D721Med (cell line): ENCODE data around the gene DPM3.

Experiments used
- DNase-seq: peaks from one replicate; pipeline ENCODE4 v3.0.0; 2011; ENCODE audit warnings: low spot score; ENCODE audit not compliant: insufficient read length
- FAIRE-seq: peaks from 2 replicates; lab custom pipeline; 2011; peaks lifted over from hg19 to GRCh38; lab: Jason Lieb, UNC
- CTCF ChIP-seq: IDR thresholded peaks from 2 replicates; pipeline ENCODE4 v1.5.1; 2012; ENCODE audit warnings: mild to moderate bottlenecking, control low read depth; ENCODE audit not compliant: insufficient read depth; ENCODE audit errors: missing control alignments

The DPM3 gene

DNA sequence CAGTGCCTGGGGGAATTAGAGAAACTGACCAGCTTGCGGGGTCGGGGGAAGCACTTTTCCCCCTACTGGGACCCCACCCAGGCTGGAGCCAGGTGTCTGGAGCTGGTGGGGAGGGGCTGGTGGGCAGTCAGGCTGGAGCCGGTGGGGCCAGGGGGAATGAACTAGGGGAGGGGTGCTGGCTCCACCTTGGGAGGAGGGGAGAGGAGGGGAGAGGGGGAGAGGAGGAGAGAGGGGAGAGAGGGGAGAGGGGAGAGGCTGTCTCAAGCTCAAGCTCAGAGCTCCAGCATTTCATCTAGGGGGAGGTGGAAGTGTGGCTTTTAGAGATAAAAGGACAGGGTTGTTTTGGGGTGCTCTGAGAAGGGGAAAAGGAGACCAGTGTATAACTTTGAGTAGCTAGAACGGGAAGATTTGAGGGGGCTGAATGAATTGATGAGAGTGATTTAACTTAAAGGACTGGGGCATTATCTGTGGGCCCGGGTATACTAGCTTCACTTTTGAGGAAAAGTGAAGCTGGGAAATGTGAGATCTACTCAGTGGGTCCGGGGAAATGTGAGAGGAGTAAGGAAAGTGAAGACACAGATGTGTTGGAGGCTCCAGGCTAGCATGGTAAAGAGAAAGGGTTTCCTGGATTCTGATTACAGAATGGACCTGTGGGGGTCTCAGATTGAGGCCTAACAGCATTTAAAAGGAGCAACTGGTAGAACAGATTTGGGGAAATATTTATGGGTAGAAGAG lies 9.9 kb downstream of the DPM3 start:
- FAIRE-seq (no peak), DNase-seq (no peak)
- no peak for TF ChIP-seq CTCF

- TF ChIP-seq CTCF = no peak
- DNase-seq (no peak), FAIRE-seq (no peak)
Observed at GRCh38 chr1:155128755-155129473, 11.4 kb downstream of the DPM3 start.

- DNase-seq (no peak), FAIRE-seq (no peak)
- no peak for TF ChIP-seq CTCF
Observed at GRCh38 chr1:155127967-155128754, 12.2 kb downstream of the DPM3 start.

DNA sequence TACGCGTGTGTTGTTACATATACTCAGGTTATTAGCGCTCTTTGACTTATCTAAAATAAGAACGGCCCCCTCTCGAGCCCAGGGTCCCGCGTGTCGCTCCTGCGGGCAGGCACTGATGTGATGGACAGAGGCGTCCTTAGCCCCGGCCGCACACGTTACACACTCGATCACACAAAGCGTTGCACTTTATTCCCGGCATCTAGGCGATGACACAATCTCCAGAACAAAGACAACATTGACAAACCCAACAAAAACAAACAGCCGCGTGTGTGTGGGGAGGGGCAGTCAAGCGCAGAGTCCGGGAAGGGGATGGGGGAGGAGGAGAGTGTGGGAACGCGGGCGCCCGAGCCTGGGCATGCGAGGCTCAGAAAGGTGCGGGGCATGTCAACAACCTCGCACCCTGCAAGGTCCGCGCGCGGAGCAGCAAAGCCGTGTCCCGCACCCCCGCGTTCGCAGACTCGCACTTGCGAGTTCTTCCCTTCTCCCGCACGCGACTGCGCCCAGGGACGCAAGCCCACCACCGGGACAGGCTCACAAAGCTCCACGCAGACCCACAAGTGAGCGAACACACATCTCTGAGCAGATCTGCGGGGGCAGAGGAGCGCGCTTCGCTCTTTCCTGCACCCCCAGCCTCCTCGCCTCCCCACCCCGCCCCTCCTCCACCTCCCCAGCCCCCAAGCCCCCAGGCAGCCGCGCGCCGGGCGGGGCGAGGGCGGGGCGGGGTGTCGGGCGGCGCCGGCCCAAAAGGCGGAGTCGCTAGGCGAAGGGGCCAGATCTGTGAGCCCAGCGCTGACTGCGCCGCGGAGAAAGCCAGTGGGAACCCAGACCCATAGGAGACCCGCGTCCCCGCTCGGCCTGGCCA lies 13.0 kb downstream of the DPM3 start, which contains the start of gene EFNA1:
TSS of gene EFNA1 (plus strand) at position 772 of the 862 bp plus-strand sequence. CDS start 102 bp downstream, outside the sequence.
- TF ChIP-seq CTCF = no peak
- FAIRE-seq = no peak
- no peak for DNase-seq

GRCh38 chr1:155126556-155127104 lies 13.7 kb downstream of the DPM3 start:
- DNase-seq (no peak), FAIRE-seq (no peak)
- no peak for TF ChIP-seq CTCF

GRCh38 chr1:155125946-155126555 lies 14.3 kb downstream of the DPM3 start:
- FAIRE-seq = no peak
- DNase-seq = no peak
- TF ChIP-seq CTCF = no peak
